COR-L47 (cell line): ENCODE measurements around the gene TGIF1.
A peak's percentile ranks its signal among the peaks of the same experiment; 100 is the strongest.

ENCODE experiments used
- DNase-seq: peaks from one replicate; lab custom pipeline; 2025; lab: John Stamatoyannopoulos, UW

TGIF1 gene

GRCh38 chr18:3434685-3435084 lies 15.3 kb upstream of the TGIF1 start:
- no peak for DNase-seq

GRCh38 chr18:3440341-3440740 lies 9.6 kb upstream of the TGIF1 start:
- DNase-seq = no peak

GRCh38 chr18:3441290-3441689 lies 8.7 kb upstream of the TGIF1 start:
- DNase-seq = peak; percentile 64

GRCh38 chr18:3442919-3443318 lies 7.1 kb upstream of the TGIF1 start:
- DNase-seq = no peak

- no peak for DNase-seq
Measured at GRCh38 chr18:3444296-3444695, 5.7 kb upstream of the TGIF1 start.

GRCh38 chr18:3444954-3445353 lies 5.0 kb upstream of the TGIF1 start:
- DNase-seq = no peak

GRCh38 chr18:3447068-3447894 lies 2.7 kb upstream of the TGIF1 start:
- DNase-seq = no peak

- DNase-seq = peak; percentile 98
Measured at GRCh38 chr18:3447895-3448837, 1.8 kb upstream of the TGIF1 start.

GRCh38 chr18:3448838-3449511 lies 997 bp upstream of the TGIF1 start:
- DNase-seq = peak; percentile 79

GRCh38 chr18:3449512-3450011 lies 410 bp upstream of the TGIF1 start:
- peak; percentile 63 for DNase-seq

- no peak for DNase-seq
Measured at GRCh38 chr18:3450799-3451182, 819 bp downstream of the TGIF1 start.

- DNase-seq = peak; percentile 23
Measured at GRCh38 chr18:3451183-3451988, 1.4 kb downstream of the TGIF1 start.

- DNase-seq = peak; percentile 18
Measured at GRCh38 chr18:3451989-3452749, 2.2 kb downstream of the TGIF1 start.

GRCh38 chr18:3452750-3453539 lies 3.0 kb downstream of the TGIF1 start:
- DNase-seq = no peak

- DNase-seq = no peak
Measured at GRCh38 chr18:3453540-3454364, 3.8 kb downstream of the TGIF1 start.

GRCh38 chr18:3454365-3455089 lies 4.6 kb downstream of the TGIF1 start:
- peak; percentile 52 for DNase-seq

- DNase-seq = no peak
Measured at GRCh38 chr18:3455090-3455635, 5.2 kb downstream of the TGIF1 start.
